WTC11 (cell line): Measurements from ENCODE around the gene CCDC182. TPM values are rescaled to one million over a fixed set of nuclear protein-coding genes. Genes with fewer than 3 reads are reported as not detected.

Source experiments
- ATAC-seq: fragments of 200-7000 bp; cut with Tn5 transposase; 2 replicates; pipeline ENCODE4 v1.10.0; 2021; ENCODE audit warnings: mild to moderate bottlenecking, moderate library complexity
- CTCF ChIA-PET: fragments of 300-600 bp; sonication (Branson Sonifier 250); formaldehyde crosslinking; loops from one replicate; lab custom pipeline; 2021; ENCODE audit warnings: antibody characterized with exemption; lab: Charles Lee
- POLR2A ChIA-PET: fragments of 350-600 bp; sonication (Branson Sonifier 250); formaldehyde crosslinking; loops from one replicate; lab custom pipeline; 2021; ENCODE audit warnings: antibody characterized with exemption; lab: Charles Lee
- DNase-seq: peaks from one replicate; pipeline ENCODE4 v3.0.0; 2021; ENCODE audit warnings: low spot score
- H3K27ac Mint-ChIP-seq: 2 replicates; pipeline ENCODE4 v1.8.0; 2021; ENCODE audit warnings: mixed read lengths
- H3K27me3 Mint-ChIP-seq: 2 replicates; pipeline ENCODE4 v1.8.0; 2021; ENCODE audit warnings: low read depth, mild to moderate bottlenecking, moderate library complexity, mixed read lengths
- H3K36me3 Mint-ChIP-seq: 2 replicates; pipeline ENCODE4 v1.8.0; 2021; ENCODE audit warnings: mixed read lengths
- H3K4me1 Mint-ChIP-seq: 2 replicates; pipeline ENCODE4 v1.8.0; 2022; ENCODE audit warnings: mixed read lengths
- H3K4me3 Mint-ChIP-seq: 2 replicates; pipeline ENCODE4 v1.8.0; 2021; ENCODE audit warnings: mild to moderate bottlenecking, moderate library complexity, mixed read lengths
- H3K9me3 Mint-ChIP-seq: 2 replicates; pipeline ENCODE4 v1.8.0; 2021; ENCODE audit warnings: mixed read lengths
- AFF4 ChIP-seq: sonication (generic); formaldehyde crosslinking; IDR thresholded peaks from 2 replicates; pipeline ENCODE4 v1.8.1; 2023; ENCODE audit warnings: mild to moderate bottlenecking, missing genetic modification reagents, borderline replicate concordance
- AR ChIP-seq: fragments of 250-450 bp; sonication (Bioruptor Pico); IDR thresholded peaks from 2 replicates; pipeline ENCODE4 v1.9.0; 2021; ENCODE audit warnings: mild to moderate bottlenecking
- CBFB ChIP-seq: sonication (generic); formaldehyde crosslinking; IDR thresholded peaks from 2 replicates; pipeline ENCODE4 v1.8.1; 2022; ENCODE audit warnings: mild to moderate bottlenecking, low read depth, missing genetic modification reagents
- CREM ChIP-seq: sonication (generic); formaldehyde crosslinking; IDR thresholded peaks from 2 replicates; pipeline ENCODE4 v1.8.1; 2022; ENCODE audit warnings: mild to moderate bottlenecking, missing genetic modification reagents, moderate library complexity
- E2F5 ChIP-seq: sonication (generic); formaldehyde crosslinking; IDR thresholded peaks from 2 replicates; pipeline ENCODE4 v1.8.1; 2022; ENCODE audit warnings: mild to moderate bottlenecking, moderate library complexity, missing genetic modification reagents
- EMX1 ChIP-seq: fragments of 250-450 bp; sonication (Bioruptor Pico); IDR thresholded peaks from 2 replicates; pipeline ENCODE4 v1.8.0; 2021; ENCODE audit warnings: mild to moderate bottlenecking
- ETV6 ChIP-seq: sonication (generic); formaldehyde crosslinking; IDR thresholded peaks from 2 replicates; pipeline ENCODE4 v1.8.1; 2022; ENCODE audit warnings: mild to moderate bottlenecking, missing genetic modification reagents
- FOXP4 ChIP-seq: sonication (generic); formaldehyde crosslinking; IDR thresholded peaks from 2 replicates; pipeline ENCODE4 v1.8.0; 2022; ENCODE audit warnings: mild to moderate bottlenecking, missing genetic modification reagents
- NR3C1 ChIP-seq: sonication (generic); formaldehyde crosslinking; conservative IDR thresholded peaks from 2 replicates; pipeline ENCODE4 v1.8.1; 2023; ENCODE audit warnings: low read depth, mild to moderate bottlenecking, missing genetic modification reagents
- TCF7 ChIP-seq: sonication (generic); formaldehyde crosslinking; IDR thresholded peaks from 2 replicates; pipeline ENCODE4 v1.8.0; 2022; ENCODE audit warnings: mild to moderate bottlenecking, low read depth, missing genetic modification reagents, moderate library complexity
- TEAD1 ChIP-seq: sonication (generic); formaldehyde crosslinking; IDR thresholded peaks from 2 replicates; pipeline ENCODE4 v1.8.0; 2022; ENCODE audit warnings: mild to moderate bottlenecking, missing genetic modification reagents
- TEAD4 ChIP-seq: sonication (generic); formaldehyde crosslinking; IDR thresholded peaks from 2 replicates; pipeline ENCODE4 v1.8.0; 2022; ENCODE audit warnings: mild to moderate bottlenecking, missing genetic modification reagents
- ZNF121 ChIP-seq: sonication (generic); formaldehyde crosslinking; IDR thresholded peaks from 2 replicates; pipeline ENCODE4 v1.8.0; 2023; ENCODE audit warnings: missing genetic modification reagents
- ZNF317 ChIP-seq: sonication (generic); formaldehyde crosslinking; IDR thresholded peaks from 2 replicates; pipeline ENCODE4 v1.8.1; 2023; ENCODE audit warnings: low read depth, mild to moderate bottlenecking, moderate library complexity, missing genetic modification reagents, borderline replicate concordance
- ZNF512 ChIP-seq: sonication (generic); formaldehyde crosslinking; IDR thresholded peaks from 2 replicates; pipeline ENCODE4 v1.8.1; 2022; ENCODE audit warnings: missing genetic modification reagents, borderline replicate concordance
- ZNF671 ChIP-seq: fragments of 250-450 bp; sonication (Bioruptor Pico); IDR thresholded peaks from 2 replicates; pipeline ENCODE4 v1.8.0; 2021; ENCODE audit warnings: mild to moderate bottlenecking
- total RNA-seq: library from RNA; stranded (reverse); gene quantifications from 3 replicates; pipeline ENCODE4 v1.2.3, GENCODE V29; 2021

CCDC182 gene
- total RNA-seq, 1 experiment from 2014 or later: not detected

DNA sequence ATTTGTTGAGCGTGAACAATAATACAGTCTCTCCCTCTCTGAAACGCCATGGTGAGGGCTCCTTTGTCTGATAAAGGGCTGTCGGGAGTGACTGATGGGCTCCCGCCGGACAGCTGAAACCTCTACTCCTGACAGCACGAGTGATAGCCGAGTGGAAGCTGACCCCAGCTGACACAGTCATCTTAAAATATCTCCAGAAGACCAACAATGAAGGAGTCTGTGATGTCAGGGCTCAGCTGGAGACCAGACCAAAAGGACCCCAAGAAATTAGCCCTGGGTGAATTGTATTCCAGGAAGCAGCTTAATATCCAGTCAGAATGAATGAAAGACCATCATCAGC lies 22.4 kb downstream of the CCDC182 start:
- no peak overlapping the region for H3K4me3 Mint-ChIP-seq
- TF ChIP-seq EMX1 (CRISPR knock-in tag) (no peak), TEAD1 (no peak), AR (CRISPR knock-in tag) (no peak), ZNF121 (CRISPR knock-in tag) (no peak)
- H3K36me3 Mint-ChIP-seq: no peaks in the 10 kb centered on the region
- H3K4me1 Mint-ChIP-seq: no peaks in the 10 kb centered on the region
- DNase-seq (no peak), ATAC-seq (no peak)
- POLR2A ChIA-PET: no interaction called here
- H3K27me3 Mint-ChIP-seq: peaks cover 2% of the 10 kb centered on the region
- H3K27ac Mint-ChIP-seq: no peak overlapping the region
- CTCF ChIA-PET: no interaction called here
- H3K9me3 Mint-ChIP-seq: no peaks in the 10 kb centered on the region

GRCh38 chr17:57721967-57722703 lies 23.0 kb downstream of the CCDC182 start:
- no peaks in the 10 kb centered on the region for H3K9me3 Mint-ChIP-seq
- no peaks in the 10 kb centered on the region for H3K36me3 Mint-ChIP-seq
- TF ChIP-seq AFF4: no peak
- no peak for TF ChIP-seq NR3C1 (CRISPR knock-in tag)
- TF ChIP-seq ETV6 (CRISPR knock-in tag): no peak
- TF ChIP-seq ZNF512 (CRISPR knock-in tag): no peak
- no peak for TF ChIP-seq E2F5 (CRISPR knock-in tag)
- no peak for TF ChIP-seq CBFB
- no peak overlapping the region for H3K4me3 Mint-ChIP-seq
- CTCF ChIA-PET: interaction anchor here (1.1 to 1.3 kb wide), 2 partner anchors 26 to 50 kb away, joined by 5 to 6 read pairs; no protein-coding TSS in a partner anchor
- DNase-seq (no peak), ATAC-seq (no peak)
- no peaks in the 10 kb centered on the region for H3K4me1 Mint-ChIP-seq
- no peak overlapping the region for H3K27ac Mint-ChIP-seq
- peaks cover 4% of the 10 kb centered on the region for H3K27me3 Mint-ChIP-seq
- POLR2A ChIA-PET: no interaction called here

GRCh38 chr17:57720386-57721035 lies 24.6 kb downstream of the CCDC182 start:
- ChIA-PET POLR2A (no interaction called here), CTCF (interaction anchor here (1.3 kb wide), 1 partner anchor 49 kb away, joined by 6 read pairs; no protein-coding TSS in a partner anchor)
- Mint-ChIP-seq H3K4me3 (no peak overlapping the region), H3K27ac (no peak overlapping the region), H3K36me3 (no peaks in the 10 kb centered on the region), H3K4me1 (no peaks in the 10 kb centered on the region), H3K27me3 (peaks cover 10% of the 10 kb centered on the region), H3K9me3 (no peaks in the 10 kb centered on the region)
- DNase-seq: no peak
- no peak for ATAC-seq
- TF ChIP-seq FOXP4: no peak
- no peak for TF ChIP-seq CREM (CRISPR knock-in tag)
- no peak for TF ChIP-seq ZNF317 (CRISPR knock-in tag)
- no peak for TF ChIP-seq ZNF512 (CRISPR knock-in tag)
- TF ChIP-seq TEAD4 (CRISPR knock-in tag): no peak
- TF ChIP-seq ZNF121 (CRISPR knock-in tag): no peak
- no peak for TF ChIP-seq ETV6 (CRISPR knock-in tag)
- TF ChIP-seq ZNF671 (CRISPR knock-in tag): no peak
- no peak for TF ChIP-seq TCF7
